ENCODE measurements around the gene RANGAP1. TPM values are rescaled to one million over a fixed set of nuclear protein-coding genes. Genes with fewer than 3 reads are reported as not detected.

Gene RANGAP1
- polyA plus RNA-seq, 1 experiment: 145 TPM

- Histone ChIP-seq H3K27me3 (ENCODE audit: control insufficient read depth, insufficient read depth, low read length) (no peaks in the 10 kb centered on the region), H3K4me3 (ENCODE audit: low read depth, low read length) (no peak overlapping the region), H3K36me3 (ENCODE audit: control insufficient read depth, insufficient read depth, low read length) (peaks cover 46% of the 10 kb centered on the region)
- POLR2A ChIA-PET: no interaction called here
- CTCF ChIA-PET: interaction anchor here (1.5 kb wide), 1 partner anchor 410 kb away, joined by 3 read pairs; no protein-coding TSS in a partner anchor
- TF ChIP-seq, protein P1, sequence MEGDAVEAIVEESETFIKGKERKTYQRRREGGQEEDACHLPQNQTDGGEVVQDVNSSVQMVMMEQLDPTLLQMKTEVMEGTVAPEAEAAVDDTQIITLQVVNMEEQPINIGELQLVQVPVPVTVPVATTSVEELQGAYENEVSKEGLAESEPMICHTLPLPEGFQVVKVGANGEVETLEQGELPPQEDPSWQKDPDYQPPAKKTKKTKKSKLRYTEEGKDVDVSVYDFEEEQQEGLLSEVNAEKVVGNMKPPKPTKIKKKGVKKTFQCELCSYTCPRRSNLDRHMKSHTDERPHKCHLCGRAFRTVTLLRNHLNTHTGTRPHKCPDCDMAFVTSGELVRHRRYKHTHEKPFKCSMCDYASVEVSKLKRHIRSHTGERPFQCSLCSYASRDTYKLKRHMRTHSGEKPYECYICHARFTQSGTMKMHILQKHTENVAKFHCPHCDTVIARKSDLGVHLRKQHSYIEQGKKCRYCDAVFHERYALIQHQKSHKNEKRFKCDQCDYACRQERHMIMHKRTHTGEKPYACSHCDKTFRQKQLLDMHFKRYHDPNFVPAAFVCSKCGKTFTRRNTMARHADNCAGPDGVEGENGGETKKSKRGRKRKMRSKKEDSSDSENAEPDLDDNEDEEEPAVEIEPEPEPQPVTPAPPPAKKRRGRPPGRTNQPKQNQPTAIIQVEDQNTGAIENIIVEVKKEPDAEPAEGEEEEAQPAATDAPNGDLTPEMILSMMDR (IDR thresholded peaks at IDR 0.05; ENCODE audit: insufficient read depth, low read depth, low read length): no peak
- DNase-seq (ENCODE audit: low read depth): no peak
Observed at GRCh38 chr22:41332217-41332939, 46.4 kb upstream of the RANGAP1 start.

GRCh38 chr22:41330169-41330568, 44.2 kb upstream of the RANGAP1 start:
- TF ChIP-seq, protein P1 (IDR thresholded peaks at IDR 0.05; ENCODE audit: insufficient read depth, low read depth, low read length): no peak
- H3K36me3 ChIP-seq (ENCODE audit: control insufficient read depth, insufficient read depth, low read length): peaks cover 60% of the 10 kb centered on the region
- CTCF ChIA-PET: no interaction called here
- POLR2A ChIA-PET: interaction anchor here (0.5 kb wide), 1 partner anchor 31 kb away, joined by 7 read pairs; no protein-coding TSS in a partner anchor
- H3K4me3 ChIP-seq (ENCODE audit: low read depth, low read length): no peak overlapping the region
- no peak for DNase-seq (ENCODE audit: low read depth)
- H3K27me3 ChIP-seq (ENCODE audit: control insufficient read depth, insufficient read depth, low read length): no peaks in the 10 kb centered on the region

GRCh38 chr22:41327124-41327523, 41.1 kb upstream of the RANGAP1 start:
- no peak for DNase-seq (ENCODE audit: low read depth)
- POLR2A ChIA-PET: no interaction called here
- H3K27me3 ChIP-seq (ENCODE audit: control insufficient read depth, insufficient read depth, low read length): no peaks in the 10 kb centered on the region
- H3K4me3 ChIP-seq (ENCODE audit: low read depth, low read length): no peak overlapping the region
- CTCF ChIA-PET: interaction anchor here (1.1 kb wide), 1 partner anchor 157 kb away, joined by 3 read pairs; no protein-coding TSS in a partner anchor
- H3K36me3 ChIP-seq (ENCODE audit: control insufficient read depth, insufficient read depth, low read length): peaks cover 53% of the 10 kb centered on the region
- TF ChIP-seq, protein P1 (IDR thresholded peaks at IDR 0.05; ENCODE audit: insufficient read depth, low read depth, low read length): no peak

DNA sequence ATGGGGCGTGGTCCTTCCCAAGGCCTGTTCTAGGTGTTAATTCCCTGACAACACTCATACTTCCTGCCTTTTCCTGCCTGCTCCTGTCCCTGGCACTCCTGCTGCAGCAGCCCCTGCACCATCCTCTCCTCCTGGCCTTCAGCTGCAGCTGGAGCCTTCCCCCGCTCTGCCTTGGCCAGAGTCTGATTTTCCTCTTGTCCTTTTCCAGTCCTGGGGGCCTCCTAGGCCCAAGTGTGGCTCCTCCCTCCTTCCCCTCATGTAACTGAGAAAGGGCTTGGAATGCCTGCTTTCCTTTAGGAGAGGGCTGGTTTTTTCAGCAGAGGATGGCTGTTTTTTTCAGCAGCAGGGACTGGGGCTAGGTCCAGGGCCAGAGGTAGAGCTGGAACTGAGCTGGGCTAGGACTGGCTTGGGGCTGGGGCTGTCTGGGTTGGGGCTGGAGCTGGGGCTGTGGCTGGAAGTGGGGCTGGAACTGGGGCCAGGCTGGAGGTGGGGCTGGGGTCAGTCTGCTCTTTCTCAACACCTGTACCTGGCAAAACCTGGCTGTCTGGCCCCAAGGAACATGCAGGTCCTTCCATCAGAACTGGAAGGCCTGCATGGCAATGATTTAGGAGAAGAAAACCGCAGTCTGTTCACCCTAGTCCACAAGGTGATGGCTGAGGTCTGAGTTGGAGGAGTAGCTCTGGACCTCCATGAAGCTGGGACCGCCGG, 39.0 kb upstream of the RANGAP1 start:
- TF ChIP-seq, protein P1 (IDR thresholded peaks at IDR 0.05; ENCODE audit: insufficient read depth, low read depth, low read length): no peak
- Histone ChIP-seq H3K36me3 (ENCODE audit: control insufficient read depth, insufficient read depth, low read length) (peaks cover 47% of the 10 kb centered on the region), H3K27me3 (ENCODE audit: control insufficient read depth, insufficient read depth, low read length) (no peaks in the 10 kb centered on the region), H3K4me3 (ENCODE audit: low read depth, low read length) (no peak overlapping the region)
- no peak for DNase-seq (ENCODE audit: low read depth)
- CTCF ChIA-PET: no interaction called here
- POLR2A ChIA-PET: no interaction called here
